NCI-H748 (cell line): Measurements from ENCODE around the gene HYAL1.
"Not testable (repeated sequence)": the region's sequence is repeated elsewhere in the genome, so short reads cannot be mapped to it uniquely, and the experiment has no call there.

Experiments
- DNase-seq: peaks from one replicate; lab custom pipeline; 2025; ENCODE audit not compliant: unreplicated experiment; lab: John Stamatoyannopoulos, UW

Gene HYAL1

GRCh38 chr3:50275141-50275995 lies 28.0 kb downstream of the HYAL1 start:
- DNase-seq: no peak

GRCh38 chr3:50274371-50275104 lies 28.8 kb downstream of the HYAL1 start:
- peak; percentile 69 for DNase-seq

- no peak for DNase-seq
These were observed 29.7 kb downstream of the HYAL1 start for GRCh38 chr3:50273689-50274065.

- peak; percentile 73 for DNase-seq
These were observed 30.3 kb downstream of the HYAL1 start for GRCh38 chr3:50272911-50273688.

GRCh38 chr3:50272538-50272910 lies 30.9 kb downstream of the HYAL1 start:
- DNase-seq: not testable (repeated sequence)

- DNase-seq: no peak
These were observed 31.9 kb downstream of the HYAL1 start for GRCh38 chr3:50271314-50271936.

GRCh38 chr3:50270422-50271224 lies 32.8 kb downstream of the HYAL1 start:
- DNase-seq: no peak

- DNase-seq: no peak
These were observed 33.4 kb downstream of the HYAL1 start for GRCh38 chr3:50269977-50270413.

- DNase-seq: no peak
These were observed 33.9 kb downstream of the HYAL1 start for GRCh38 chr3:50269460-50269859.

GRCh38 chr3:50268703-50269451 lies 34.5 kb downstream of the HYAL1 start, which contains the start of gene SEMA3B:
SEMA3B (plus strand) TSS chr3:50269147; CDS start chr3:50269241, 94 bp downstream.
- peak; percentile 11 for DNase-seq

- no peak for DNase-seq
These were observed 35.1 kb downstream of the HYAL1 start for GRCh38 chr3:50268276-50268675.

- no peak for DNase-seq
These were observed 36.0 kb downstream of the HYAL1 start for GRCh38 chr3:50267280-50267913.

- no peak for DNase-seq
These were observed 36.5 kb downstream of the HYAL1 start for GRCh38 chr3:50266836-50267235.

GRCh38 chr3:50266017-50266416 lies 37.4 kb downstream of the HYAL1 start:
- DNase-seq: no peak

GRCh38 chr3:50265571-50265970 lies 37.8 kb downstream of the HYAL1 start:
- DNase-seq: no peak

GRCh38 chr3:50264964-50265485 lies 38.3 kb downstream of the HYAL1 start:
- no peak for DNase-seq

GRCh38 chr3:50264383-50264963 lies 38.9 kb downstream of the HYAL1 start:
- DNase-seq: no peak
